ENCODE measurements around the gene ZNF737.
"Not testable (repeated sequence)": the region's sequence is repeated elsewhere in the genome, so short reads cannot be mapped to it uniquely, and the experiment has no call there.

DNA sequence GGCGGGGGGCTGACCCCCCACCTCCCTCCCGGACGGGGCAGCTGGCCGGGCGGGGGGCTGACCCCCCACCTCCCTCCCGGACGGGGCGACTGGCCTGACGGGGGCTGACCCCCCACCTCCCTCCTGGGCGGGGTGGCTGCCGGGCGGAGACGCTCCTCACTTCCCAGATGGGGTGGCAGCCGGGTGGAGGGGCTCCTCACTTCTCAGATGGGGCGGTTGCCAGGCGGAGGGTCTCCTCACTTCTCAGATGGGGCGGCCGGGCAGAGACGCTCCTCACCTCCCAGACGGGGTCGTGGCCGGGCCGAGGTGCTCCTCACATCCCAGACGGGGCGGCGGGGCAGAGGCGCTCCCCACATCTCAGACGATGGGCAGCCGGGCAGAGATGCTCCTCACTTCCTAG, 35.3 kb downstream of the ZNF737 start:
- not testable (repeated sequence) for TF ChIP-seq CTCF, POLR2A, POLR2AphosphoS5 (IDR thresholded peaks at IDR 0.05)
